Measurements from ENCODE around the gene CCT8.

The CCT8 gene, protein sequence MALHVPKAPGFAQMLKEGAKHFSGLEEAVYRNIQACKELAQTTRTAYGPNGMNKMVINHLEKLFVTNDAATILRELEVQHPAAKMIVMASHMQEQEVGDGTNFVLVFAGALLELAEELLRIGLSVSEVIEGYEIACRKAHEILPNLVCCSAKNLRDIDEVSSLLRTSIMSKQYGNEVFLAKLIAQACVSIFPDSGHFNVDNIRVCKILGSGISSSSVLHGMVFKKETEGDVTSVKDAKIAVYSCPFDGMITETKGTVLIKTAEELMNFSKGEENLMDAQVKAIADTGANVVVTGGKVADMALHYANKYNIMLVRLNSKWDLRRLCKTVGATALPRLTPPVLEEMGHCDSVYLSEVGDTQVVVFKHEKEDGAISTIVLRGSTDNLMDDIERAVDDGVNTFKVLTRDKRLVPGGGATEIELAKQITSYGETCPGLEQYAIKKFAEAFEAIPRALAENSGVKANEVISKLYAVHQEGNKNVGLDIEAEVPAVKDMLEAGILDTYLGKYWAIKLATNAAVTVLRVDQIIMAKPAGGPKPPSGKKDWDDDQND

DNA sequence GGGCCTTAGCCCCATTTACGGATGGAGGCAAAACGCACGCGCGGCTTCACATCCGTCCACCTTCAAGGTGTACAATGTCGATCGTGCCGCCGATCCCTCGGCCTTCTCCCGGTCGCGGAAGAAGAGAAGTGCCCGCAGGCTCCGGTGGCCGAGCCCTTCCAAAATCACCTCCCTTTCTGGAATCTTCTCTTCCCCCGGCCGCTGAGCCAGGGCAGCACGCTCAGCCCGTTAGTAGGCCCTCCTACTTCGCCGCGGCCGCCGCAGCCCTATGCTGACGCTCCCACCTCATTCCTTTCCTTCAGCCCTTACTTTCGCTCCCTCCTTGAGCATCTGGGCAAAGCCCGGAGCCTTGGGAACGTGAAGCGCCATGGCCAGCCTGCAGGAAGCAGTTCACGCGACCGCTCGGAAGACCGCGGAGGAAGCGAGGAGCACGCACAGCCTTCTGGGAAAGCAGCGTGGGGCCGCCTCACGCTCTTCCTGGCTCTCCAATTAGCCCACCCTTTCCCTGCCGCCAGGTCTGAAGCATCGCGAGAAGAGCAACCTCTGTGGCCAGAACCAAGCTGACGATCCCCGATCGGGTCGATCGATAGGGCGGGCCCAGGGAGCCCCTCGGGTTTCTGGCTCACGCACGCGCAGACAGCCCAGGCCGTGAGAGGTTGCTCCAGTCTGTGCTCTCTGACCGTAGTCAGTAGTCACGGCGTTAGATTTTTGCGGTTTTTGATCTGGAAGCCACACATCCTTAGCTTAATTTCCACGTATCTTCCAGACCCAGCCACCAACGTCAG is at the start of gene CCT8:
CCT8 (minus strand) TSS at position 427 of the 785 bp plus-strand sequence; CDS start at position 369, 58 bp downstream.
- peak; percentile 97 for DNase-seq

DNA sequence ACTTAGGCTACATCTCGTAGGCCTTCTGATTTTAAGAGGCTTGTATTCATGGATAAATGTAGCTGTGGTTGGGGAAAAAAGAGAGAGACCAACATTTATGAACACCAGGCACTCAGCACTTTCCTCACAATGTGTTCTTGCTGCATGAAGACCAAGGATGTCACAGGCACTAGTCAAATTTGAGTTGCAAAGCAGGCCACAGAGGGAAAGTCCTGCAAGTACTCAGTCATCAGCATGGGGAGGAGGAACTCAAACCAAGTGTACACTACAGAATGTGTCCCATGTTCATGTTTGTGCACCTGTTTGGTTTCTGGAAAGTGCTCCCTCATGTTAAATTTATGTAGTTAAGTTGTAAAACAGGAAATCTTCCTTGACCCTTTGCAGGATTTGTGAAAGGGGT is 48.3 kb upstream of the CCT8 start:
- no peak for DNase-seq

DNA sequence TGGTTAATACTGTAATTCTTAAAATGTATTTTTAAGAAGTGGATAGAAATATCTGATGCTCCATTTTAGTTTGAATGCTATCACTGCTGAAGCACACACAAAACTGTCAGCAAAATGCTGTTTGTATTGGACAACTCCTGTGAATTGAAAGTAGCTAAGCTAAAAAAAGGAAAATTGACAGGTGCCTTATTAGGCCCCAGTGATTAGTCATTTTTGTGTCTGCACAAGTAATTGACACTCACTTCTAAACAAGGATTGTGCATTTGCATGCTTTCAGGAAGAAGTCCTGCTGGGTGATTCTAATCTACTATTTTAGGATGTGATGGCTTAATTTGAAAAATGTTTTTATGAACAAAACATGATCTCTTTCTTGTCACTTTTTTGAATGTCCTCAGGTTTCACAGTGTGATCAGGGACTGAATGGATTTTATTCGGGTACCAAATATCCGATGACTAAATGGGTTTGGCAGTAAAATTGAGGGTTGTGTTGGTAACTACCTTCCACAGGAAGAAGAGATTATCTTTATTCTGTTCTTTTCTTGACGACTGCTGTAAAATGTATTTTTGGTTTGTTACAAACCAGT is 44.0 kb upstream of the CCT8 start:
- DNase-seq = no peak

DNA sequence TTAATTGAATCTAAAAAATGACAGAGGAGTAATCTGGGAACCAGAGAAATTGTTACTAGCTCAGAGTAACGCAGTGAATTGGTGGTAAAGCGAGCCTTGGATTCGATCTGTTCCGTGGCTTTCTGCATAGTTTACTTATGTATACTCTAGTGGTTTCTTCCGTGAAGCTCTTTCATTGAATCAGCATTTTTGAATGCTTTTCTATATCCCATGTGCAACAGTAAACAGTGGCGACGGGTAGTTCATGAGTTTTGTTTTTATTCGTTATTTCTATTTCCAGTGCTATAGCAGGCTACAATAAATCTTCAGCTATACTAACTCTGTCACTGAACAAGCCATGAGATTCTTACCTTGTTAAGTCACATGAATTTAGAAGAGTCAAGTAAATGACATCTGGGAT is 42.5 kb upstream of the CCT8 start:
- no peak for DNase-seq

DNA sequence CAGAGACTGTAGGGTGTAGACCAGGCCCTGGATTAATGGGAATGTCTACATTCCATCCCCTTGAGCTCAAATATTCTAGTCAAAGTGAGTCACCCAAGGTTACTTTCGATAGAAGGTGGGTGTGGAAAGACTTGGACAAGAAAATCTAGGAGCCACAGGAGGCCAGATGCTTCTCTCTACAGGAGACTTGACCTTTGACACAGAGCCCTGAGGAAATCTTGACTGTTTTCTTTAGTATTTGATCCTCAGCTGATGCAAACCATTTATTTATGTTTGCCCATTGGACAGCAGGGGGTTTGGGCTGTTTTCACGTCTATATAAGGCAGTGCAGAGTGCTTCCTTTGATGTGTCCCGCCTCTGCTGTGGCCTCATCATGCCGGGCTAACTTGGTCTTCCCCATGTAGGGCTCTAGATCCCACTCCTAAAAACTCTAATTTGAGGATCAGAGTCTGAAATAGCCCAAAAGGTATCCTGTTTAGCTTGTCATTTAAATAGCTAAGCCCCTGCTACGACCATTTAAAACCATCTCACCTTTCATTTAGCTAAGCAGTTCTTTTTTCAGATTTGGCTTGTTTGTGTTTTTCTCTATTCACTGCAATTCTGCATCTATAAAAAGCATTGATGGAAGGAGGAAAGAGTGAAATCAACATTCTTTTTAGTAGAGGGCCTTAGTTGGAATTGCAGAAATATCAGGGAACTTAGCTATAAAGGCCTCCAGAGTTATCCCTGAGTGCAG is 41.5 kb upstream of the CCT8 start:
- DNase-seq = no peak

DNA sequence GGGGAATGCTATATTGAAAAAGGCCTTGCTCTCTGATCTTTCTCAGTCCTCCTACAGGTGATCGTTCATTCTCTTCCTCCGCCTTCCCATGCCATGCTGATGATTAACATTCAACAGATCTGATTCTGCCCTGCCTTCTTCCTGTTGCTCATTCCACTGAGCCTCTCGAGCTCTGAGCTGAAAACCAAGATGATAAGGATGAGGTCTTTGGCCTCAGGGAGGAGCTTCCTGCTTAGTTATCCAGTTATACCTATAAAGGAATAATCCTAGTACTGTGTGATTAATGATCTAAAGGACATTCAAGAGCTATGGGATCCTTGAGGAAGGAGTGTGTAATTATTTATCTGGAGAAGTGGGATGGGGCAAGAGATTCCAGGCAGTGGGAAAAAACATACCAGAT is 31.8 kb upstream of the CCT8 start:
- no peak for DNase-seq

DNA sequence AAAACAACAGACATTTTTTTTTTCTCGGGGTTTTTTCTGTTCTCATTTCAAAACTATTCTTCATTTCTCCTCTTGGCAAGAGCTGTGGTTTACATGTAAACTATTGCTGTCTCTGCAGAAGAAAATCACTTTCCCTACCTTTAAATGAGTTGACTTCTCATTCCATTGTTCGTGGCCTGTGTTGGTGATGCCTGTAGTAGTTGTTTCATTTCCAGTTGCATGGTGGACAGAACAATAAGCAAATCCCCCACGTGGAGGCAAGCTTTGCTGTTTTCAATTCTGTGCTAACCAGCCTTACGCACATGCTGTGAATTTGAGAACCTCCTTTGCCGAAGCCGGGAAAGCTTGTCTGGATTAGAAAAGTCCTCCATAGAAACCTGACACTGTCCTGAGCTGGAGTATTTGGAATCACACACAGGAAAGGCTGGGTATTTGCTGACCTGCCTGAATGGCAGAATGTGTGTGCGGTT is 30.8 kb upstream of the CCT8 start:
- DNase-seq = peak; percentile 54

DNA sequence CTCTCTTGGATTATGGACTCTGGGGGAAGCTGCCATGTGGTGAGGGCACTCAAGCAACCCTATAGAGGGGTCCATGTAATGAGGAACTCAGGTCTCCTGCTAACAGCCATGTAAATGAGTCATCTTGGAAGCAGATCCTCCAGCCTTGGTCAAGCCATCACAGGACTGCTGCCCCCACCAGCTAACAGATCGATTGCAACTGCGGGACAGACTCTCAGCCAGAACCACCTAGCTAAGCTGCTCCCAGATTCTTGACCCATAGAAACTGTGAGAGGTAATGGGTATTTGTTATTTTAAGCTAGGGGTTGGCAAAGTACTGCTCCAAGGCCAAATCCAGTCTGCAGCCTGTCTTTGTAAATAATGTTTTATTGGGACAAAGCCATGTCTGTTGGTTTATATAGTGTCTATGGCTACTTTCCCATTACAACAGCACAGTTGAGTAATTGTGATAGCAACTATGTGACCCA is 29.4 kb upstream of the CCT8 start:
- DNase-seq = no peak

DNA sequence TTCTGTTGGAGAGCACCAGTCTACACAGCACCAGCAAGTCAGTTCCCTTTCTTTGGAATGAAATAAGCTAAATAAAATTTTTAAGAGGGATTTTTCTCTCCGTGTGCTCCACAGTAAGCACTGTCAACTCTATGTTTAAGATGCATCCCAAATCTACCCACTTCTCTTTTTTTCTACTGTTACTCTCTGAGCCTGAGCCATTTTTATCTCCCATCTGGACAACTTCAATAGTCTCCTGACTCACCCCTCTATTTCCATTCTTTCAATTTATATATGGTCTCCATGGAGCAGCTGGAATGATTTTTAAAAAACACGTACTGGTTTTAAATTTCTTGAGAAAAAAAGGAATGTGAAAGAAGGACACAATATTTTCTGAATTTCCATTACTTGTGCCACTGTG is 24.7 kb upstream of the CCT8 start:
- no peak for DNase-seq

DNA sequence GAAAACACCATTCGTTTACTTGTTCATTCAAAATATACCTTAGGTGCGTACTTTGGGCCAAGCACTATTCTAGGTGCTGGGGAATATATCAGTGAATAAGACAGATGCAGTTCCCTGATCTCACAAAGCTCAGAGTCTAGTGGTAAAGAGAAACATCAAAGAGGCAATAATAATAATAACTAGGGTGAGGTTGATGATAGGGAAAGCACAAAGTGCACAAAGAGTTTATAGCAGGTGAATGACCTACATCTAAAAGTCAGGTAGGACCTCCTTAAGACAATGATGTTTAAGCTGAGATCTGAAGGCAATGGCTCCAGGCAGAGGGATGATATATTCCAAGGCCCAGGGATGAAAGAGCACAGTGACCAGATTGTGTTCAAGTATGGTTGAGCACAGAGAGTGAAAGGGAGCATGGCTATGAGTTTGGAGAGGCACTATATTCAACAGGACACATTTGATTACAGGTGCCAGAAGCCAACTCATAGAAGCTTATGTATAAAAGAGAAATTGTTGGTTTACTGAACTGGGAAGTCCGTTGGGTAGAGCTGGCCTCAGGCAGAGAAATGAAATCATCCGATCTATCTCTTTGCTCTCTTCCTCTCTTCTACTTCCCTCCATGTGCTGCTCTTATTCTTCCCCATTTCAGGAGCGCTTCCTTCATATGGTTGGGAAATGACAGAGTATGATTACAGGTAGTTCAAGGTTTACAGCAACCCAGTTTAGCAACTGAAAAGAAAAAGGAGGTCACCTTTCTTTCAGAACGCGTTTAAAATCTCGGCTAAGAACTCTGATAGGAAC is 23.0 kb upstream of the CCT8 start:
- no peak for DNase-seq

DNA sequence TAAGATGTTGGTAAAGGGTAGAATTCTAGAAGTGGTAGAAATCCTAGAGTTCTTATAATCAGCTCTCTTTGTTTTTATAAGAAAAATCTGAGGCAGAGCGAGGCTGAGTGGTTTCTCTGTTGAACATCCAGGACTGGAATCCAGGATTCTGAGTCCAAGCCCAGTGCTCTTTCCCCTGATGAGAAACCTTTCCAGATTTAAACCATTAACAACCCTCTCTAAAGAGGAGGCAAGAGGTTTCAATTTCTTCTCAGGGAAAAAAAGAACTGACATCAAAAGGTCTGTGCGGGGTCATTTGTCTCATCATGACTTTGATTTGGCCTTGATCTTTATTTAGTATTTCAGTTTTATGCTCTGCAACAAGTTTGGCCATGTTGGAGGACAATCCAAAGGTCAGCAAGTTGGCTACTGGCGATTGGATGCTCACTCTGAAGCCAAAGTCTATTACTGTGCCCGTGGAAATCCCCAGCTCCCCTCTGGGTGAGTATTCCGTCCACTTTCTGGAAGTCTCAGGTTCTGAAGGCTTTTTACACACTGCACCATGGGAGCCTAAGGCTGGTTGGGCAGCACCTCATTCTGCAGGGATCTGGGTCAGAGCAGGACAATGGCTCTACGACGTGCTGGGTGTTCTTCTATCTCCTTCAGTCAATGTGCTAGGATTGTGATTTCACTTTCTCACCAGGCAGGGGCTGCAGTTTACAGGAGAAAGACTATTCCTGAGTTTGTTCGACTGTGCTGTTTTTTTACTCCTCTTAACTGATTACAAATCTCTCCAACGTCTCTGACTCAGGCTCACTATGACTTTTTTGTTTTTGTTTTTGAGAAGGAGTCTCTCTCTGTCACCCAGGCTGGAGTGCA is 18.9 kb upstream of the CCT8 start:
- DNase-seq = no peak

DNA sequence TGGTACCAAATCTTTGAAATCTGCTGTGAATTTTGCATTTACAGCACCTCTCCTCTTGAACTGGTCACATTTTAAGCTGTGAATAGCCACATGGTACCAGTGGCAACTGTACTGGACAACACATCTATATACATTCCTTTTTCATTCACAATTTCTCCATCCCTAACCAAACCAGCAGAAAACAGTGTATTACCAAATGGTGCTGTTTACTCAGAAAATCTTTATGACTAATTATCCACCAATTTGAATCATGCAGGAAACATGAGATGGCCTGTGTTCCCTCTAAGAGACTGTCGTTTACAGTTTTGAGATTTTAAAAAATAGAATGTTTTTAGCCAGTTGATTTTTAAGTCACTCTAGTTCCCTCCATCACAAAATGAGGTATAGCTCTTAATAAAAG is 17.6 kb upstream of the CCT8 start:
- no peak for DNase-seq

DNA sequence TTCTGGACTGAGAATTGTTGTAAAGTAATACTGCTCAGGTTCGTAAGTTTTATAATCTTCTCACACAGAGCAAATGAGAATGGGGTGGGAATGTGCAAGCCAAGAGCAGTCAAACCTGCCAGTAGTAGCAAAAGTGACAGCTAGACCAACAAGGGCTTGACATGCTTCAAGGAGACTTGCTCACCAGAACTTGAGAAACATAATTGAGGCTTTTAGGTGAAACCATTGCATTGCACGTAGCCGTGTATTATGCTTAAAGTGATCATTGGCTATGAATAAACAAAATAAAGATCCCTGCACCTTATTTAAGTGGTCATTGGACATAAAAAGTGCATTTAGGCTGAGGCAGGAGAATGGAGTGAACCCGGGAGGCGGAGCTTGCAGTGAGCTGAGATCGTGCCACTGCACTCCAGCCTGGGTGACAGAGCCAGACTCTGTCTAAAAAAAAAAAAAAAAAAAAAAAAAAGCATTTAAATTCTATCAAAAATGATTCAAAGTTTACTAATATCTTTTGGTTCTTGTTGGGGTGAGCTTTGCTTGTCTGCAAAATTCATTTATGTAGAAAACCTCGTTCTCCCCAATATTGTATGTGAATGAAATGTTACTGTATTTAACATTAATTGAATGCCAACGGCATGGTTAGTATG is 11.8 kb upstream of the CCT8 start:
- peak; percentile 27 for DNase-seq

DNA sequence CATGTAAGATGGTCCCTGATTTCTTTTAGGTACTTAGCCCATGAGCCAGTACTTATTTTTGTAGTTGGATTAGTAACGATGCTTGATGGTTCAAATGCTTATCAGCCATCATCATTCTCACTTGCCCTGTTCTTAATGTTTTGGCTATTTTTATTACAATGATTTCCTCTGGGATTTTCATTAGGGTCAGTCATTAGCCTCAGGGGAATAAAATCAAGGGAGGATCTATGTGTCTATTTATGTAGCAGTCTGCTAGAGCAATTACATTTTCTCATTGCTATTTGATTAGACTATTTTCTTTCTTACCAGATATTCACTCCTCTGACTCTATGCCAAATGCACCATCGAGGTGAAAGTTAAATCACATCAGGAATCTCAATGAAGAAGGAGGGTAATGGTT is 10.9 kb upstream of the CCT8 start:
- no peak for DNase-seq

DNA sequence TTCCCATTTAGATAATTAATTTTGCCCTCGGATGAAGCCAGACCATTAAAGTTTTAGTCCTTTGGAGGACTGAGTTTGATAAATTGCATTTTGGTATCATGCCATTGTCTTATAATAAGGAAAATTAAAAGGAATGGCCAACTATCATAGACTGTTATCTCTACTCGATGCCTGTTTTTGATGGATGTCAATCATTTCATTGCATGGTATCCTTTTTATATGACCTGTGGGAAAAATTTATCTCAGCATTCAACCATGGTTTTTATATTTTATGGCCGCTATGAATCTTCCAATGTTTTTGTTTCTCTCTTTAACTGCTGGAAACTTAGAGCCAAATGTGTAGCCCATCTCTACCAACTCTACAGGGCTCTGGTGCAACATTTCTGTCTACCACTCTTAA is 9.9 kb upstream of the CCT8 start:
- no peak for DNase-seq

DNA sequence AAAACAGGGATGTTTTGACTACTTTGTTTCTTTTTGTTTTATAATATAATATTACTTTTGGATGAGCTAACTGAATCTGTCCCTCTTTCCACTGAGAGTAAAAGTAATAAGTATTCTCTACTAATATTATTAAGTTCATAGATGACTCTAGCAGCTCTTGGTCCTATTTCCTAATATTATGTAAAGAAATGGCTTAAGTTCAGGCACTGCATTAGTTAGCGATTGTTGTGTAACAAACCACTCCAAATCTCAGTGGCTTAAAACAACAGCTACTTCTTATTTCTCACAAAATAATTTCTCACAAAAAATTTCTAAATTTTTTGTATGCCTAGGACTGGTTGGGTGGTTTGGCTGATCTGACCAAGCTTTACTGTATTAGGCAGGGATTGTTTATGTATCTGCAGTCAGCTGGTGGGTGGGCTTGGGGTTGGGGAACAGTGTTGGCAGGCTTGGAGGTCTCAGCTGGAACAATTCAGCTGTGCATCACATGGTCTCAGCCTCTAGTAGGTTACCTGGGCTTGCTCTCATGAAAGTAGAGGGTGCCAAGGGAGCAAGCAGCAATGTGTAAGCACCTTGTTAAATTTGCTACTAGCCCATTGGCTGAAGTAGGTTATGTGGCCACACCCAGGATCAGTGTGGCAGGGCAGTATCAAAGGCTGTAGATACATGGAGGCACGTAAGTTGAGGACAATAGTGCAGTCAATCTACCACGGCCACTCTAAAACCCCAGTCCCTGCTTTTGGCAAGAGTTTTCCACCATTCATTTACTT is 8.8 kb upstream of the CCT8 start:
- peak; percentile 34 for DNase-seq

DNA sequence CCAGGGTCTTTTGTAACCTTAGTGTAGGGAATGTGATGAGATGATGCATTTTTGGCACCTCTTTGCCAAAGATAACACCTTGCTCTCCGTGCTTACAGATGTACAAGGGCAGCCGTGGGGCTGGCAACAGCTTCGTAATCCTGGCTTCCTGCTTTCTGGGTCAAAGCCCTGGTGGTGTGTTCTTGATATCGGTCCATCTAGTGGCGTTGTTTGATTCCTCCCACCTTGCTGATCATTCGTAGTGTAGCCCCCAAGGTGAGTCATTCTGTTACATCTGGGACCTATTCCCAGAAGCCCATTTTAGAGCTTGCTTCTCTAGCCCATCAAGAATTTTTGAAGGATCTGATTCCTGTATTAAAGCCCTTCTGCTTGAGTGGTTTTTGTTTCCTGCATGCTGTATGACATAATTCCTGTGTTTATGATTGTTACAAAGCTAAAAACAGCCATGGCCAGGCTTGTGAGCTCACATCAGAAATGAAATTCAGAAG is 7.0 kb upstream of the CCT8 start:
- DNase-seq = peak; percentile 9

DNA sequence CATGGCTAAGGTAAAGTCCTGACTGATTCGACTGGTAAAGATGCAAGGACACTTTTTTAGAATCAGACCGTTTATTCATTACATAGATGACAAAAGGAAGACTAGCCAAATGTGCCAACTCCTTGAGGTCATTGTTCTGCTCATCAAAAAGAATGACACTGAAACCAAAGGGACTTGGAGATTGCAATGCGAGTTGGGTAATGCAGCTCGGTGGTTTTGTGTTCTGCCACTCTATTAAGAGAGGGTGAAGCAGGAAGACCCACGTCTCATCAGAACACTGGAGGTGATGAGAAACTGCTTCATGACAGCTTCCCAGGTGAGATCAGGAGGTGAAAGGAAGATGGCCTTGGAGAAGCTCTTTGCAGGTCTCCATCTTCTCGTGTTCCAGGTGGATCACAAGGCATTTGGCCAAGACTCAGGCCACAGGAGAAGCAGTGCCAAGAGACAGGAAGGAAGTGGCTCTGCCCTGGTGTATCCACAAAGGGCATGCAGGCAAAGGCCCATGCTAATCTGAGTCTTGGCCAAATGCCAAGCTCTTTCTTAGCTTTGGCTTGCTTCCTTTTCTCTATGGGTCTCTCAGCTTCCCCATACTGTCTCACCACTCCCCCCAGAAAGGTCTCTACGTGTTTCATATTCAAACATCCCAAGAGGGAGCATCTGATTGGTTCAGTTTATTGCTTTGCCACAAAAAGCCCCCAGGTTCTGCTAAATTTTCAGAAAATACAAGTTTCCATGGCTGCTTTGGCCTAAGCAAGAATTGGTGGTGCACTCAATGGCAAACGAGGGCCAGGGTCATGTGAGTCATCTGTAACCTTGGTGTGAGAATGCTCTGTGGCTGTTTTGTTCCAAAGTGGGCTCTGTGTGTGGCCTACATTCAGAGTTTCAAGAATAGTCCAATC is 5.7 kb upstream of the CCT8 start:
- no peak for DNase-seq
